Hepatocyte (in vitro differentiated cells): ENCODE results near the gene BTF3.
"Not testable (repeated sequence)": the region's sequence is repeated elsewhere in the genome, so short reads cannot be mapped to it uniquely, and the experiment has no call there.

Experiments
- CTCF ChIP-seq: fragments of 200-600 bp; sonication (generic); IDR thresholded peaks from 2 replicates; pipeline ENCODE4 v1.5.1; 2016; ENCODE audit warnings: antibody characterized with exemption, mild to moderate bottlenecking; ENCODE audit not compliant: poor library complexity
- EZH2 ChIP-seq: fragments of 200-600 bp; sonication (generic); IDR thresholded peaks from 2 replicates; pipeline ENCODE4 v1.6.1; 2016; ENCODE audit warnings: antibody characterized with exemption, mild to moderate bottlenecking, borderline replicate concordance
- EZH2phosphoT487 ChIP-seq: fragments of 200-600 bp; sonication (generic); IDR thresholded peaks from one replicate; pipeline ENCODE4 v1.6.1; 2018; ENCODE audit warnings: antibody characterized with exemption, mild to moderate bottlenecking, low read depth, moderate library complexity; ENCODE audit not compliant: unreplicated experiment, severe bottlenecking

GRCh38 chr5:73487257-73487656 lies 11.0 kb upstream of the BTF3 start:
- not testable (repeated sequence) for TF ChIP-seq EZH2, CTCF, EZH2phosphoT487
